GM13977 (cell line): ENCODE results near the gene MRPS22.

Experiments
- DNase-seq: peaks from one replicate; pipeline ENCODE4 v3.0.0; 2012; ENCODE audit warnings: low spot score
- CTCF ChIP-seq: IDR thresholded peaks from 2 replicates; pipeline ENCODE4 v1.5.1; 2012; ENCODE audit warnings: mild to moderate bottlenecking, control low read depth; ENCODE audit not compliant: insufficient read depth; ENCODE audit errors: extremely low read depth, missing control alignments
- in situ Hi-C: fragments of 300-500 bp; cut with MboI; formaldehyde crosslinking; loops from one replicate; pipeline ENCODE4 v1.12.0; 2022; ENCODE audit warnings: low sequenced_read_pairs, low pct_unique_long_range_greater_than_20kb, mixed read lengths, inconsistent platforms; ENCODE audit not compliant: unreplicated experiment

The MRPS22 gene

GRCh38 chr3:139301183-139301582 lies 42.6 kb upstream of the MRPS22 start:
- no peak for DNase-seq
- no peak for TF ChIP-seq CTCF
- in situ Hi-C loops: loop anchor here (25.0 kb wide), 1 partner anchor 364 kb away; the partner anchor contains the start of genes FOXL2 and FOXL2NB

GRCh38 chr3:139301654-139302053 lies 42.2 kb upstream of the MRPS22 start:
- in situ Hi-C loops: loop anchor here (25.0 kb wide), 1 partner anchor 364 kb away; the partner anchor contains the start of genes FOXL2 and FOXL2NB
- TF ChIP-seq CTCF: no peak
- DNase-seq: no peak

- in situ Hi-C loops: loop anchor here (25.0 kb wide), 1 partner anchor 365 kb away; the partner anchor contains the start of genes FOXL2 and FOXL2NB
- no peak for DNase-seq
- TF ChIP-seq CTCF: no peak
Measured at GRCh38 chr3:139302084-139302800, 41.6 kb upstream of the MRPS22 start.

- TF ChIP-seq CTCF: no peak
- in situ Hi-C loops: loop anchor here (25.0 kb wide), 1 partner anchor 365 kb away; the partner anchor contains the start of genes FOXL2 and FOXL2NB
- DNase-seq: no peak
Measured at GRCh38 chr3:139302801-139303113, 41.1 kb upstream of the MRPS22 start.

GRCh38 chr3:139303216-139303615 lies 40.6 kb upstream of the MRPS22 start:
- in situ Hi-C loops: loop anchor here (25.0 kb wide), 1 partner anchor 366 kb away; the partner anchor contains the start of genes FOXL2 and FOXL2NB
- DNase-seq: no peak
- TF ChIP-seq CTCF: no peak

GRCh38 chr3:139304383-139304782 lies 39.4 kb upstream of the MRPS22 start:
- TF ChIP-seq CTCF: no peak
- DNase-seq: no peak
- in situ Hi-C loops: loop anchor here (25.0 kb wide), 1 partner anchor 367 kb away; the partner anchor contains the start of genes FOXL2 and FOXL2NB
